Transverse colon (tissue), 4 donors: ENCODE measurements around the gene CDK14. TPM values are rescaled to one million over a fixed set of nuclear protein-coding genes. Genes with fewer than 3 reads are reported as not detected.

Experiments used
- DNase-seq: peaks from one replicate; pipeline ENCODE4 v3.0.0-alpha.2; 2019
- H3K27ac ChIP-seq, 4 donors: fragments of 200-600 bp; sonication (generic); 2 replicates each; pipeline ENCODE4 v1.5.1; 2016 to 2018; ENCODE audit warnings: inconsistent platforms in 4 of 4
- H3K27me3 ChIP-seq: fragments of 200-600 bp; sonication (generic); 2 replicates; pipeline ENCODE4 v1.5.1; 2017; ENCODE audit warnings: inconsistent platforms
- H3K36me3 ChIP-seq, 4 donors: fragments of 200-600 bp; sonication (generic); 2 replicates each; pipeline ENCODE4 v1.5.1; 2017 to 2019; ENCODE audit warnings: inconsistent platforms in 4 of 4
- H3K4me1 ChIP-seq, 4 donors: fragments of 200-600 bp; sonication (generic); 2 replicates each; pipeline ENCODE4 v1.5.1; 2017 to 2020; ENCODE audit warnings: inconsistent platforms in 4 of 4
- H3K4me3 ChIP-seq, 4 donors: fragments of 200-600 bp; sonication (generic); 1 replicate in 1 of 4; 2 replicates in 3 of 4; pipeline versions ENCODE4 v1.5.1 to v1.6.1; 2017 to 2019; ENCODE audit warnings: inconsistent platforms in 4 of 4
- H3K9me3 ChIP-seq, 2 donors: fragments of 200-600 bp; sonication (generic); 2 replicates each; pipeline ENCODE4 v1.5.1; 2017 to 2019; ENCODE audit warnings: inconsistent platforms in 2 of 2
- EP300 ChIP-seq: sonication (generic); formaldehyde crosslinking; IDR thresholded peaks from one replicate; pipeline ENCODE4 v1.6.1; 2017; ENCODE audit warnings: antibody characterized with exemption, low read depth
- POLR2A ChIP-seq: fragments of 450-650 bp; IDR thresholded peaks from one replicate; pipeline ENCODE4 v1.6.1; 2016; ENCODE audit warnings: antibody characterized with exemption, mild to moderate bottlenecking, moderate library complexity
- POLR2AphosphoS5 ChIP-seq, 3 donors: sonication (generic); formaldehyde crosslinking; IDR thresholded peaks; one replicate each; pipeline ENCODE4 v1.6.1; 2016; ENCODE audit warnings: antibody characterized with exemption in 3 of 3
- WGBS, 2 donors: methylation state at CpG; one replicate each; pipeline ENCODE4 v1.1.5; 2018; ENCODE audit warnings: low coverage in 1 of 2; 5-methylcytosine and 5-hydroxymethylcytosine counted together
- in situ Hi-C, 4 donors: fragments of 200-750 bp; cut with MboI; loops; one replicate each; pipeline versions ENCODE4 v1.15.0 to v1.15.1; 2017; ENCODE audit warnings: low sequenced_read_pairs in 3 of 4, low pct_ligation_motif_present in 1 of 4, low pct_unique_long_range_greater_than_20kb in 1 of 4
- intact Hi-C: fragments of 100-400 bp; cut with DNase I; formaldehyde crosslinking; loops from one replicate; pipeline ENCODE4 v1.15.1; 2023; ENCODE audit warnings: low total_unique reads
- total RNA-seq, 4 donors: library from RNA; depleted of rRNA; stranded (reverse); fragments of >200 nt; gene quantifications; one replicate each; pipeline ENCODE4 v1.1.0, GENCODE V29; 2016
- TF ChIP-seq, protein P1 (sequence below), 5 experiments: fragments of 200-600 bp in 3 of 5; fragments of 450-650 bp in 2 of 5; sonication (generic) in 3 of 5; IDR thresholded peaks; 1 replicate in 2 of 5; 2 replicates in 3 of 5; pipeline ENCODE4 v1.5.1; 2016 to 2017; ENCODE audit warnings: antibody characterized with exemption in 5 of 5, inconsistent platforms in 3 of 5, mild to moderate bottlenecking in 2 of 5, moderate library complexity in 1 of 5

CDK14 gene
- total RNA-seq, 4 donors from 2014 or later: 0.40 to 15.4 (median 4.8) TPM

DNA sequence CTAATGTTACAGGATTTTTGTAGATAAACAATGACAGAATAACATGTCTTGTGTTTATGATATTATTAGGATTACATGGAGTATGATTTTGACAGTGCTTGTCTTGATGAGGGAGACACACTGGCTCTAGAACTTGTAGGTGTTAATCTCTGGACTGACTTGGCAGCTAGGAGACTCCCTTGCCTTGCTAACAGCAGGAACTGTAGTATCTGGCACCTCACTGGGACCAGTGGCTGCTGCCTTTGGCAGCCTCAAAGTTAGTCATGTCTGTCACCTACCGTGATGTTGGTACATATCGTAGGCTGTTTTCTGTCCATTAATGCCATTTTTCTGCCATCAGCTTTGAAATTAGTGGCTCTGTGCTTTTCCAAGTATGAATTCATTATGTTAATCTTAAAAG is 261.5 kb downstream of the CDK14 start:
- Histone ChIP-seq H3K4me3 (no peak overlapping the region), H3K27ac (no peak overlapping the region), H3K4me1 (no peaks in the 10 kb centered on the region), H3K9me3 (no peaks in the 10 kb centered on the region), H3K27me3 (no peaks in the 10 kb centered on the region), H3K36me3 (no peaks in the 10 kb centered on the region)
- 89 to 100% methylated on average over 2 of the region's 2 CpGs for WGBS, 2 donors
- intact Hi-C loops: no loop called here
- in situ Hi-C loops: no loop called here
- no peak for DNase-seq
- TF ChIP-seq POLR2A (no peak), POLR2AphosphoS5 (IDR thresholded peaks at IDR 0.05) (no peak), EP300 (no peak)
- TF ChIP-seq, protein P1, sequence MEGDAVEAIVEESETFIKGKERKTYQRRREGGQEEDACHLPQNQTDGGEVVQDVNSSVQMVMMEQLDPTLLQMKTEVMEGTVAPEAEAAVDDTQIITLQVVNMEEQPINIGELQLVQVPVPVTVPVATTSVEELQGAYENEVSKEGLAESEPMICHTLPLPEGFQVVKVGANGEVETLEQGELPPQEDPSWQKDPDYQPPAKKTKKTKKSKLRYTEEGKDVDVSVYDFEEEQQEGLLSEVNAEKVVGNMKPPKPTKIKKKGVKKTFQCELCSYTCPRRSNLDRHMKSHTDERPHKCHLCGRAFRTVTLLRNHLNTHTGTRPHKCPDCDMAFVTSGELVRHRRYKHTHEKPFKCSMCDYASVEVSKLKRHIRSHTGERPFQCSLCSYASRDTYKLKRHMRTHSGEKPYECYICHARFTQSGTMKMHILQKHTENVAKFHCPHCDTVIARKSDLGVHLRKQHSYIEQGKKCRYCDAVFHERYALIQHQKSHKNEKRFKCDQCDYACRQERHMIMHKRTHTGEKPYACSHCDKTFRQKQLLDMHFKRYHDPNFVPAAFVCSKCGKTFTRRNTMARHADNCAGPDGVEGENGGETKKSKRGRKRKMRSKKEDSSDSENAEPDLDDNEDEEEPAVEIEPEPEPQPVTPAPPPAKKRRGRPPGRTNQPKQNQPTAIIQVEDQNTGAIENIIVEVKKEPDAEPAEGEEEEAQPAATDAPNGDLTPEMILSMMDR (IDR thresholded peaks at IDR 0.05): no peak

DNA sequence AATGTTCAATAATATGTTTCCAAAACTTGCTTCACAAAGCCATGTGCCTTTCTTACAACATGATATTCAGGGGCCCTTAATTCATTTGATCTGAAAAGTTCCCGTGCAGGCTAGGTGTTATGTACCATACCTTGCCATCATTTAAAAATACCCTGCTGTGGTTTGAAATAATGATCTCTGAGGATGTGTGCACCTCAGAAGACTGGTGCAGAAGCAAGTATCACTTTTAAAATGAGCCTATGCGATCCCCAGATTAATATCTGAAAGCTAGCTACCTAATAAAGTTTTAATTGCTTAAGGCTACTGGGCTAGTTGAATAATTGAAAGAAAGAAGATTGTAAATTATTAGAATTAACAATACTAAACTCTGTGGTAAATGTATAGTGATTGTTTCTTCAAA is 262.4 kb downstream of the CDK14 start:
- intact Hi-C loops (no loop called here), in situ Hi-C loops (no loop called here)
- H3K9me3 ChIP-seq: no peaks in the 10 kb centered on the region
- no peak overlapping the region for H3K4me3 ChIP-seq
- TF ChIP-seq POLR2A (no peak), EP300 (no peak), POLR2AphosphoS5 (IDR thresholded peaks at IDR 0.05) (no peak)
- H3K27me3 ChIP-seq: no peaks in the 10 kb centered on the region
- WGBS, 2 donors: 76 to 86% methylated on average over 2 of the region's 2 CpGs
- DNase-seq: no peak
- H3K4me1 ChIP-seq: no peaks in the 10 kb centered on the region
- no peaks in the 10 kb centered on the region for H3K36me3 ChIP-seq
- no peak overlapping the region for H3K27ac ChIP-seq

DNA sequence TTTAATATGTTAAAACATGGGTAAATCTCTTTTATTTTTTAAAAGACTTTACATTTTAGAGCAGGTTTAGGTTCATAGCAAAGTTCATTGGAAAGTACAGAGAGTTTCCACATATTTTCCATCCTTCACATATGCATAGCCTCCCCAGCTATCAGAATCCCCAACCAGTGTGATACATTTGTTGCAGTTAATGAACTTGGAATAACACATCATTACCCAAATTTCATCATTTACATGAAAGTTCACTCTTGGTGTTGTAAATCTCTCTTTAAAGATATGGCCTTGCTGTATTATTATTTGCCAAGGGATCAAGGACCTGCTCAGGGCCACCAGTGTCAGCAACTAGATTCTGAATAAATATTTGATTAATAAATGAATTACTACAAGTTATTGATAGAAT is 263.4 kb downstream of the CDK14 start:
- no peaks in the 10 kb centered on the region for H3K4me1 ChIP-seq
- DNase-seq: no peak
- no peak overlapping the region for H3K4me3 ChIP-seq
- no peaks in the 10 kb centered on the region for H3K27me3 ChIP-seq
- H3K27ac ChIP-seq: no peak overlapping the region
- no peaks in the 10 kb centered on the region for H3K36me3 ChIP-seq
- TF ChIP-seq EP300 (no peak), POLR2AphosphoS5 (IDR thresholded peaks at IDR 0.05) (no peak), POLR2A (no peak)
- TF ChIP-seq, protein P1 (IDR thresholded peaks at IDR 0.05): no peak
- in situ Hi-C loops (no loop called here), intact Hi-C loops (no loop called here)
- H3K9me3 ChIP-seq: no peaks in the 10 kb centered on the region

DNA sequence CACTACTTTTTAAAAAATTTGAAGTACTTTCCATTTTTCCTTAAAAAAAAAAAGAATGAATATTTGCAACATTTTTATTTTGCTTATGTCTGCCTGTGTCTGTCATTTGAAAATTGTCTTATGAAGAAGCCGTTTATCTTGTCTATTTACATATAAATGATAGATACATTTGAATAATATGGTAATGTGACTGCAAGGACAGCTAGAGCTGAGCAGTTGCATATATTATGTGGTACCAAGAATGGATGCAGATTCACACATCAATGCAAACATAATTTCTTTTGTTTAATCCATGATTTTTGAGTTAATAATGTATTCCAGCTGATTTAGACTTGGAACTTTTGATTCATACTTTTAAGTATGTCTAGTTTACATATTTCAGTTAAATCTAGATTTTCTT is 268.0 kb downstream of the CDK14 start:
- Histone ChIP-seq H3K36me3 (no peaks in the 10 kb centered on the region), H3K27ac (no peak overlapping the region), H3K4me1 (no peaks in the 10 kb centered on the region), H3K27me3 (no peaks in the 10 kb centered on the region), H3K9me3 (no peaks in the 10 kb centered on the region), H3K4me3 (no peak overlapping the region)
- in situ Hi-C loops: no loop called here
- WGBS, 2 donors: 78 to 92% methylated on average over 1 of the region's 1 CpG
- no peak for DNase-seq
- intact Hi-C loops: no loop called here
- TF ChIP-seq POLR2AphosphoS5 (IDR thresholded peaks at IDR 0.05) (no peak), POLR2A (no peak), EP300 (no peak)
- TF ChIP-seq, protein P1 (IDR thresholded peaks at IDR 0.05): no peak

DNA sequence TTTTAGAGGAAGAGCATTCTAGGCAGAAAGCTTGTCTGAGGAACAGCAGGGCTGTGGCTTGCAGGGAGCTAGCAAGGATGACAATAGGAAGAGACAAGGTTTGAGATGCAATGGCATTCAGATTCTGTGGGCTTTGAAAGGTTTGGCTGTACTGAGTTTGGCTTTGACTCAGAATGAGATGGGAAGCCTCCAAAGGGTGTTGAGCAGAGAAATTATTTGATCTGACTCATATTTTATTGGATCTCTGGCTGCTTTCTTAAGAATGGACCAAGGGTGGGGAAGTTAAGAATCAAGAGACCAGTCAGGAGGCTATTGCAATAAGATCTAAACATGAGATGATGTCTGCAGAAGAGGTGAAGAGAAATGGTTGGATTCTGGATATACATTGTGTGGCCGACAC is 273.2 kb downstream of the CDK14 start:
- intact Hi-C loops (no loop called here), in situ Hi-C loops (no loop called here)
- 95 to 100% methylated on average over 1 of the region's 1 CpG for WGBS, 2 donors
- H3K27ac ChIP-seq: no peak overlapping the region
- TF ChIP-seq POLR2AphosphoS5 (IDR thresholded peaks at IDR 0.05): no peak
- no peak for TF ChIP-seq EP300
- no peak for TF ChIP-seq POLR2A
- TF ChIP-seq, protein P1 (IDR thresholded peaks at IDR 0.05): no peak
- H3K9me3 ChIP-seq: no peaks in the 10 kb centered on the region
- no peak overlapping the region for H3K4me3 ChIP-seq
- H3K27me3 ChIP-seq: no peaks in the 10 kb centered on the region
- no peak for DNase-seq
- H3K36me3 ChIP-seq: no peaks in the 10 kb centered on the region
- no peaks in the 10 kb centered on the region for H3K4me1 ChIP-seq
